Cardiac fibroblast (primary cell): Measurements from ENCODE around the gene HBEGF.
A peak's percentile ranks its signal among the peaks of the same experiment; 100 is the strongest.

ENCODE experiments used
- DNase-seq, 2 donors: peaks; one replicate each; pipeline versions ENCODE4 v3.0.0 to v3.0.0-alpha.2; 2010; ENCODE audit warnings: low read depth in 2 of 2
- H3K4me3 ChIP-seq, 2 donors: replicated peaks in 1 of 2; 1 replicate in 1 of 2; 2 replicates in 1 of 2; pipeline ENCODE4 v1.5.1; 2011; ENCODE audit warnings: low read depth in 2 of 2, low read length in 2 of 2, mild to moderate bottlenecking in 2 of 2, moderate library complexity in 1 of 2
- CTCF ChIP-seq: IDR thresholded peaks from one replicate; pipeline ENCODE4 v1.5.1; 2011; ENCODE audit warnings: low read depth, mild to moderate bottlenecking, low read length, inconsistent platforms

Gene HBEGF

DNA sequence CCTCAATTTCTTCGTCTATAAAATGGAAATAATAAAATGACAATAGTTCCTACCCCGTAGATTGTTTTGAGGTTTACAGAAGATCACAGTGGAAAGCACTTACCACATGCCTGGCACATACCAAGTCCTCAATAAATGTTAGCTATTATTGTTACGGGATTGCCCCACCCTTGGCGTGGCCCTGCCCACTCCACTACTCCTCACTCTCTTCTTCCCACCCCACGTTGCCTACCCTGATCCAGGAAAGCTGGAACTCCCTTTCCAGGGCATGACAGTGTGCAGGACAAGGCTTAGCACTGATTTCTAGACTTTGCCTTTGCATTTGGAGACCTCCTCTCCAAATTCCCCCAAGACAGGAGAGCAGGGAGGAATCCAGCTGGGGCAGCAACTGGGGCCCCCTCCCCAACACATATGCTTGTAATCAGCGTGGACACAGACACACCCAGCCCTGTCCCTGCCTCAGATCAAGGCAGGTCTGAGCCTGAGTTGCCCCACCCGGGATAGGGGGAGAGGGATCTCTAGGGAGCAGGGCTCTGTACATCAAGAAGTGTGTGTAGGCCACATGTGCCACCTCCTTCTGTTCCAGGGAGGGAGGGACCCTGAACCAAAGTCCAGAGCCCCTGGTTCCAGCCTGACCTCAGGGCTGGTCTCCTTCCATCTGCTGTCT lies 20.3 kb upstream of the HBEGF start:
- DNase-seq: no peak
- H3K4me3 ChIP-seq: no peak overlapping the region
- TF ChIP-seq CTCF: no peak

- no peak for TF ChIP-seq CTCF
- H3K4me3 ChIP-seq: no peak overlapping the region
Measured at GRCh38 chr5:140365941-140366340, 19.5 kb upstream of the HBEGF start.

GRCh38 chr5:140365282-140365681 lies 18.9 kb upstream of the HBEGF start:
- DNase-seq: no peak
- no peak overlapping the region for H3K4me3 ChIP-seq
- TF ChIP-seq CTCF: no peak

More at GRCh38 chr5:140365941-140366340, 19.5 kb upstream of the HBEGF start:
- DNase-seq: no peak

DNA sequence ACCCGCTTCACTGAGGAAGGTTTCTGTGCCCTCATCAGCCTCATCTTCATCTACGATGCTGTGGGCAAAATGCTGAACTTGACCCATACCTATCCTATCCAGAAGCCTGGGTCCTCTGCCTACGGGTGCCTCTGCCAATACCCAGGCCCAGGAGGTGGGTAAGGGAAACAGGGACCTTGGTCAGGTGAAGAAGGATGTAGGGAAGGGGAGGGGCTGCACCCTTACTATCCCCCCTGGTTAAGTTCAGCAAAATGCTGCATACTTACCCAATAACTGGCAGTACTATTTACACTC lies 18.0 kb upstream of the HBEGF start:
- no peak for DNase-seq
- H3K4me3 ChIP-seq: no peak overlapping the region
- TF ChIP-seq CTCF: no peak

DNA sequence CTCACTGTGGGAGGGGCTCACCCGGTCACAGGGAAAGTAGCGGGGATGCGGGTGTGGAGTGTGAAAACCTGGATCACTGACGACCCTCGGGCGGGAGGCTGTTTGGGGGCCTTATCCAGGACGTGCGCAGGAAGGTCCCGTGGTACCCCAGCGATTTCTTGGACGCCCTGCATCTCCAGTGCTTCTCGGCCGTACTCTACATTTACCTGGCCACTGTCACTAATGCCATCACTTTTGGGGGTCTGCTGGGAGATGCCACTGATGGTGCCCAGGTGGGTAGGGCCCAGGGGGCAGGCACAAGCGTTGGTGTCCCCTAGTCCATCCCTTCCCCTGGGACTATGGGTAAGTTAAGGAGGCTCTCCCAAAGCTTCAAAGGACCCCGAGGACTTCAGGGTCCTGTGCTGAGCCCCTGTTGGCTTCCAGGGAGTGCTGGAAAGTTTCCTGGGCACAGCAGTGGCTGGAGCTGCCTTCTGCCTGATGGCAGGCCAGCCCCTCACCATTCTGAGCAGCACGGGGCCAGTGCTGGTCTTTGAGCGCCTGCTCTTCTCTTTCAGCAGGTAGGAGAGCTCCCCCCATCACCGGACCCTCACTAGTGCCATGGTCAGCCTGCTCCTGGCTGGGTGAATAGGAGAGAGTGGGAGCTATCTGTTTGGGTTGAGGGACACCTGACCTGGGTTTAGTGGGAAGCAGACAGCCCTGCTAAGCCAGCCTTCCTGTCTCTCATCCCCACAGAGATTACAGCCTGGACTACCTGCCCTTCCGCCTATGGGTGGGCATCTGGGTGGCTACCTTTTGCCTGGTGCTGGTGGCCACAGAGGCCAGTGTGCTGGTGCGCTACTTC lies 17.4 kb upstream of the HBEGF start:
- TF ChIP-seq CTCF: no peak
- peak overlapping the region; percentile 40 to 41 for H3K4me3 ChIP-seq

DNA sequence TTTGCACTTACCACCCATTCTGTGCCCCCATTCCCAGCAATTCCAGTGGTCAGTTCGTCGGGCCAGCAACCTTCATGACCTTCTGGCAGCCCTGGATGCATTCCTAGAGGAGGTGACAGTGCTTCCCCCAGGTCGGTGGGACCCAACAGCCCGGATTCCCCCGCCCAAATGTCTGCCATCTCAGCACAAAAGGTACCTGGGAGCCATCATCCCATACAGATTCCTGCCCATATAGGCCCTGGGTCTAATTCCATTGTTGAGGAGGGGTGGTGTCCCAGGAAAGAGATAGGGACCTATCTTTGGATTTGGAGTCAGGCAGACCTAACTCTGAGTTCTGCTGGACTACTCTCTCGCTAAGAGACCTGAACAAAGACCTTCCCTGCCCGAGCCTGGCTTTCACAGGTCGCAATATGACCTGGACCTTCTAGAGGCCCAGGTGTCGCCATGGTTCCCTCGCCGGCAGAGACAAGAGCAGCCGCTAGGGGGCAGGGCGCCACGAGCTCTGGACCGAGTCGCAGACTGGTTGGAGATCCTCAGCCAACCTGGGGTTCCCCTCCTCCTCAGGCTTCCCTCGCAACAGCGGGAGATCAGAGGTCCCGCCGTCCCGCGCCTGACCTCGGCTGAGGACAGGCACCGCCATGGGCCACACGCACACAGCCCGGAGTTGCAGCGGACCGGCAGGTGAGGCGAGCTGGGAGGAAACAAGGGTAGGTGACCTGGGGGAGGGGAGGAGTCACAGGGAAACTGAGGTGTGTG lies 16.6 kb upstream of the HBEGF start:
- H3K4me3 ChIP-seq: peak overlapping the region; percentile 40 to 41
- peak; percentile 69 to 70 for DNase-seq

More for the DNA sequence above, 17.4 kb upstream of the HBEGF start:
- DNase-seq: no peak

More for the DNA sequence above, 16.6 kb upstream of the HBEGF start:
- TF ChIP-seq CTCF: peak; percentile 94
